ENCODE data around the gene ETV4.

Gene ETV4

GRCh38 chr17:43552229-43552837, 6.2 kb upstream of the ETV4 start:
- no peak for DNase-seq (ENCODE audit: low read depth)
- TF ChIP-seq, protein P1, sequence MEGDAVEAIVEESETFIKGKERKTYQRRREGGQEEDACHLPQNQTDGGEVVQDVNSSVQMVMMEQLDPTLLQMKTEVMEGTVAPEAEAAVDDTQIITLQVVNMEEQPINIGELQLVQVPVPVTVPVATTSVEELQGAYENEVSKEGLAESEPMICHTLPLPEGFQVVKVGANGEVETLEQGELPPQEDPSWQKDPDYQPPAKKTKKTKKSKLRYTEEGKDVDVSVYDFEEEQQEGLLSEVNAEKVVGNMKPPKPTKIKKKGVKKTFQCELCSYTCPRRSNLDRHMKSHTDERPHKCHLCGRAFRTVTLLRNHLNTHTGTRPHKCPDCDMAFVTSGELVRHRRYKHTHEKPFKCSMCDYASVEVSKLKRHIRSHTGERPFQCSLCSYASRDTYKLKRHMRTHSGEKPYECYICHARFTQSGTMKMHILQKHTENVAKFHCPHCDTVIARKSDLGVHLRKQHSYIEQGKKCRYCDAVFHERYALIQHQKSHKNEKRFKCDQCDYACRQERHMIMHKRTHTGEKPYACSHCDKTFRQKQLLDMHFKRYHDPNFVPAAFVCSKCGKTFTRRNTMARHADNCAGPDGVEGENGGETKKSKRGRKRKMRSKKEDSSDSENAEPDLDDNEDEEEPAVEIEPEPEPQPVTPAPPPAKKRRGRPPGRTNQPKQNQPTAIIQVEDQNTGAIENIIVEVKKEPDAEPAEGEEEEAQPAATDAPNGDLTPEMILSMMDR (conservative IDR thresholded peaks at IDR 0.05; ENCODE audit: low read depth, low read length): no peak
- no peak overlapping the region for H3K4me3 ChIP-seq (ENCODE audit: low read length)

DNA sequence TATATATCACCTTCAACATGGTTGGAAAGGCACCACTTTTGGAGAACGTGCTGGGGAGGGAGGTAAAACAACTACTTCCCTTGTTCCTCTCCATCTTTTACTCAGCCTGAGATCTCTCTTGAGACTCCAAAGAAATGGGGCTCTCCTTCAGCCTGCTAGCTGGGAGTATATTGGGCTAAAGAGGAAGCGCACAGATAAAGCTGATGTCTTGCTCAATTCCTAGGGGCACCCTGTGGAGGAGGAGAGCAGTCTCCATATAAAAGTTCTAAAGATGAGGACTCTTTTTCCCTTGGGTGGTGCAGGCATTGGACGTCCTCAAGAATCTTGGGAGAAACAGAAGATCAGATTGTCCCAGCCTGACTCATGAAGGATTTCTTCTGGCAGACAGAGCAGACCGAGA, 4.6 kb upstream of the ETV4 start:
- TF ChIP-seq, protein P1 (conservative IDR thresholded peaks at IDR 0.05; ENCODE audit: low read depth, low read length): no peak
- no peak overlapping the region for H3K4me3 ChIP-seq (ENCODE audit: low read length)
- DNase-seq (ENCODE audit: low read depth): no peak

- H3K4me3 ChIP-seq (ENCODE audit: low read length): no peak overlapping the region
- no peak for DNase-seq (ENCODE audit: low read depth)
- TF ChIP-seq, protein P1 (conservative IDR thresholded peaks at IDR 0.05; ENCODE audit: low read depth, low read length): no peak
Observed at GRCh38 chr17:43549496-43549895, 3.4 kb upstream of the ETV4 start.

- H3K4me3 ChIP-seq (ENCODE audit: low read length): no peak overlapping the region
- no peak for DNase-seq (ENCODE audit: low read depth)
- TF ChIP-seq, protein P1 (conservative IDR thresholded peaks at IDR 0.05; ENCODE audit: low read depth, low read length): no peak
Observed at GRCh38 chr17:43548689-43549379, 2.7 kb upstream of the ETV4 start.

- no peak for DNase-seq (ENCODE audit: low read depth)
- TF ChIP-seq, protein P1 (conservative IDR thresholded peaks at IDR 0.05; ENCODE audit: low read depth, low read length): no peak
- no peak overlapping the region for H3K4me3 ChIP-seq (ENCODE audit: low read length)
Observed at GRCh38 chr17:43547659-43548256, 1.6 kb upstream of the ETV4 start.

- DNase-seq (ENCODE audit: low read depth): no peak
Observed at GRCh38 chr17:43547189-43547550, 1.0 kb upstream of the ETV4 start.

More at GRCh38 chr17:43547189-43547550, 1.0 kb upstream of the ETV4 start:
- TF ChIP-seq, protein P1 (conservative IDR thresholded peaks at IDR 0.05; ENCODE audit: low read depth, low read length): no peak
- H3K4me3 ChIP-seq (ENCODE audit: low read length): no peak overlapping the region
